ENCODE results near the gene COL4A2.
"Not testable (repeated sequence)": the region's sequence is repeated elsewhere in the genome, so short reads cannot be mapped to it uniquely, and the experiment has no call there.

The COL4A2 gene

GRCh38 chr13:110308656-110309359, 1.7 kb downstream of the COL4A2 start:
- no peak for DNase-seq

GRCh38 chr13:110309661-110310524, 2.8 kb downstream of the COL4A2 start:
- DNase-seq = no peak

- DNase-seq = no peak
These were observed 3.7 kb downstream of the COL4A2 start for GRCh38 chr13:110310541-110311442.

DNA sequence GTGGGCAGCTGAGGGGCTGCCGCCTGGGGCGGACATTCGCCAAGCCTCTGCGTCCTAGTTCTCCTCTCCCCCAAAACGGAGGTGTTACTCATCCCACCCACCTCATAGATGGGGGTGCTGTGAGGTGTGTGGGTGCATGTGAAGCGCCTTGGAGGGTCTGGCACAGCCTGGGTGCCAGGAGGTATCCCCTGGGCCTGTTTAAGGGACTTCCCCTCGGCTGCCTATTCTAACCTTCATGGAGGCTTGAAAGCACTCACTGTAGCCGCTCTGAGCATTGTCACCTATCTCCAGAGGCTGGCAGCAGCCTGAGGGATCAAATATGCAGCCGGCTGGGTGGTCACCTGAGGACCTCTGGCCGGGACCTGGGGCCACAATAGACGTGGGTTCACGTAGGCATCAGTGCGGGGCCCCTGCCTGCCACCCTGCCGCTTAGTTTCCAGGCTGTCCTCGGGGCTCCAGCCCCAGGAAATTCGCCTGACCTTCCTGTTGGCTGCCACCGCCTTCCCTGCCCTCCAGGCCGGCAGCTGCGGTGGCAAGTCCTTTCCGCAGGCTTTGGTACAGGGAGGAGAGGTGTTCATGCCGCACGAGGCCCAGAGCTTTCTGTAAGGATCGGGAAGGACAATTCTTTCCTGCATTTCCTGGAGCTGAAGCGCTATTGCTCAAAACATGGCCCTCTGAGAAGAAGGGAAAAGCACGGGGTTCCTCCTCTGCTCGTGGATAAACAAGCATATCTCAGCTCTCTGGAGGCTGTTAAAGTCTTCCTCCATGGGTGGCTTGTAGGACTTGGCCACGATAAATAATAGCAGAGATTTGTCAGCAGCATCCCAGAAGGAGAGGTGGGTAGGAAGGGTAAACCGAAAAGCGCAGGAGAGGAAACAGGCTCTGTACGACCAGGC, 4.6 kb downstream of the COL4A2 start:
- DNase-seq = no peak

GRCh38 chr13:110312339-110313031, 5.4 kb downstream of the COL4A2 start:
- DNase-seq = no peak

- not testable (repeated sequence) for DNase-seq
These were observed 6.2 kb downstream of the COL4A2 start for GRCh38 chr13:110313261-110313660.

- DNase-seq = not testable (repeated sequence)
These were observed 6.6 kb downstream of the COL4A2 start for GRCh38 chr13:110313733-110314132.

DNA sequence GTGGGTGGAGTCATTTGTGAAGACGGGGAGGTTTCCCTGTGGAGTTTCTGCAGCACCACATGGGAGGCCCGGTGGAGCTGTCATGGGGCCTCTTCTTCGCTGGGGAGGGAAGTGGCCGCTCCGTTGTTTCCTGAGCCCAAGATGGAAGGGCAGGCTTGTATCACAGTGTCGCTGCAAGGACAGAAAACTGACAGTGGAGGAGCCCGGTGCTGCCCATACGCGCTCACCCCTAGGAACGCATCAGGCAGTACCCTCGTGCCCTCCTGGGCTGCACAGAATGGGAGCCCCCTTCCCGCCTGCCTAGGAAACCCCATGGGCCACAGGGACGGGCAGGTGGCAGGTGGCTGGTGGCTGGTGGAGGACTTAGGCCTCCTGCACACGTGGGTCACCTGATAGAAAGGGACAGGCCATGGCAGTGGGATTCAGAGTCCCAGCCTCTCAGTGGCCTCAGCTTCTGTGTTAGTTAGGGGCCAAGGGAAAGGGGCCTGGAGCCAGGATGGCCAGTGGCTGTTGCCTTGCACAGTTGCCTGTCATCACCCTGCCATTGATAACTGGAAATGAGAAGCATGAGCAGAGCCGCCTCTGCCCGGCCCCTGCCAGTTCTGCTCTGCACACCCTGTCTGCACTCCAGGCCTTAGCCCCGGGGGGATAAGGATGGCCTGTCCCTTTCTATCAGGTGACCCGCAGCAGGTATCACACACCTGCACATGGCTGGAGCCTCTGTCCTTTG, 7.6 kb downstream of the COL4A2 start:
- DNase-seq = no peak

DNA sequence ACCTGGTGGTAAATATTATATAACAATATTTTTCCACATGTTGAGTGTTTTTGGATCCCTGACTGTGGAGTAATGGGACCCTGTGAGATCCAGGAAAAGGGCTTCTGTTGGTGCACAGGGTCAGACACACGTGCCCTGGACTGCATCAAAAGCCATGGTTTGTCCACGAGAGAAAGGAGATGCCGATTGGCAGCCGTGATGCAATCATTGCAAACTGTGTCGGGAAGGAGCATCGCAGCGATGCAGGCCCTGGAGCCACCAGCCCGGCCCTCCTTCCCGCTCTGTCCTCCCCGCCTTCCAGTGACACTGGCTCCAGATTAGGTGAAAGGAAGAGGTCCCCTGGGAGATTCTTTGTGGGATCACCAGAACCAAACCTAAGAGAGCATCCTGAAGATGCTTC, 9.1 kb downstream of the COL4A2 start:
- no peak for DNase-seq

DNA sequence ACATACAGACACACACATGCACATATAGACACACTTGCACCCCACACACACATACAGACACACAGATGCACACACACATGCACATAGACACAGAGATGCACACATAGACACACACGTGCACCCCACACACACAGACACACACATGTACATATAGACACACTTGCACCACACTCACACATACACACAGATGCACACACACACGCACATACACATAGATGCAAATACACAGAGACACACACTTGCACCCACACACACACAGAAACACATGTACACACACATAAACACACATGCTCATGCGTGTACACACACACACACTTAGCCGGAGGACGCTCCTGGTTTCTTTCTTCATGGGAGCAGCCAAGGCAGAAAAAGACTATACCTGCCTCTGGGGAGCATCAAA, 10.0 kb downstream of the COL4A2 start:
- no peak for DNase-seq

- no peak for DNase-seq
These were observed 10.6 kb downstream of the COL4A2 start for GRCh38 chr13:110317496-110318195.

DNA sequence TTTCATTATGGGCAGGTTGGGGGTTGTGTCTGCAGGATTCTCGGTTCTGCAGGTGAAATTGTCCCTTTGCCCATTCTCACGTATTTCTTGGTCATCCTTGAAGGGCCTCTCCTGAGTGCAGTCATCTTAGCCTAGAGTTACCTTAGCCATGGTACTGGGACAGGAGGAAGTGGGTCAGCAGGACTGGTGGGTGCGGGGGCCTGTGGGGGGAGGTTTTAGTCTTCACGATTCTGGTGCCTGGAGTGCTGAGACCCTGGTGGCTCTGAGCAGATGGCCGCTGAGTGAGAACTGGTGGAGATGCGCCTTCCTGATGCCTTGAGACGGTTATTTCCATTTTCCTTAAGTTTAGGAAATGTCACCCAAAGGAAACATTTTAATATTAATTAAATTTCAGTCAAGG, 11.8 kb downstream of the COL4A2 start:
- DNase-seq = no peak

- DNase-seq = no peak
These were observed 12.3 kb downstream of the COL4A2 start for GRCh38 chr13:110319397-110319773.

GRCh38 chr13:110319774-110320509, 12.9 kb downstream of the COL4A2 start:
- no peak for DNase-seq

- no peak for DNase-seq
These were observed 13.6 kb downstream of the COL4A2 start for GRCh38 chr13:110320645-110321044.

DNA sequence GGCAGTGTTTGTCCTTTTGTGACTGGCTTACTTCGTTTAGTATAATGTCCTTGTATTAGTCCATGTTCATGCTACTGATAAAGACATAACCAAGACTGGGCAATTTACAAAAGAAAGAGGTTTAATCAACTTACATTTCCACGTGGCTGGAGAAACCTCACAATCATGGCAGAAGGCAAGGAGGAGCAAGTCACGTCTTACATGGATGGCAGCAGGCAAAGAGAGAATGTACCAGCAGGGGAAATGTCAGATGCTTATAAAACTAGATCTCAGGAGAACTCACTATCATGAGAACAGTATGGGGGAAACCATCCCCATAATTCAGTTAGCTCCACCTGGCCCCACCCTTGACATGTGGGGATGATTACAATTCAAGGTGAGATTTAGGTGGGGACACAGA, 14.5 kb downstream of the COL4A2 start:
- DNase-seq = not testable (repeated sequence)

GRCh38 chr13:110322126-110322827, 15.2 kb downstream of the COL4A2 start:
- no peak for DNase-seq

- no peak for DNase-seq
These were observed 15.7 kb downstream of the COL4A2 start for GRCh38 chr13:110322828-110323171.

All from NCI-H2171 (cell line).